HG03064 (cell line): ENCODE results near the gene HNRNPL.

Experiments
- ATAC-seq: cut with Tn5 transposase; IDR thresholded peaks from one replicate; pipeline ENCODE4 v1.9.1; 2021; ENCODE audit warnings: low read depth; ENCODE audit not compliant: unreplicated experiment

The HNRNPL gene

DNA sequence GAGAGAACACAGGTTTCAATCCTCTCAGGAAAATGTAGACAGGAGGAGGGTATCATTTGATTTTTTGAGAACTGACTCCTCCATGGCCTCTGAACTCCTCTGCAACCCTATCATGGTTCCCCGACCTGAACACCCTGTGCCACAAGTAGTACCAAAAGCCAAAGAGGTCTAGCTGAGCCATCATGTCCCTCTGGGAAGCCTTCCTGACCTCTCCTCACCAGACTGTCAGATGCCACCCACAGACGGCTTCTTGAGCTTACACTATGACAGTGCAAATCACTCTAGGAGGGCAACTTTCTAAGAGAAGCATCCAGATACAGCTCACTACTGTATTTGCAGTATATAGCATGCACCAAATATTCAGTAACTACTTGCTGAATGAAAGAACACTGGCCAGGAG lies 3.7 kb downstream of the HNRNPL start:
- ATAC-seq: no peak

DNA sequence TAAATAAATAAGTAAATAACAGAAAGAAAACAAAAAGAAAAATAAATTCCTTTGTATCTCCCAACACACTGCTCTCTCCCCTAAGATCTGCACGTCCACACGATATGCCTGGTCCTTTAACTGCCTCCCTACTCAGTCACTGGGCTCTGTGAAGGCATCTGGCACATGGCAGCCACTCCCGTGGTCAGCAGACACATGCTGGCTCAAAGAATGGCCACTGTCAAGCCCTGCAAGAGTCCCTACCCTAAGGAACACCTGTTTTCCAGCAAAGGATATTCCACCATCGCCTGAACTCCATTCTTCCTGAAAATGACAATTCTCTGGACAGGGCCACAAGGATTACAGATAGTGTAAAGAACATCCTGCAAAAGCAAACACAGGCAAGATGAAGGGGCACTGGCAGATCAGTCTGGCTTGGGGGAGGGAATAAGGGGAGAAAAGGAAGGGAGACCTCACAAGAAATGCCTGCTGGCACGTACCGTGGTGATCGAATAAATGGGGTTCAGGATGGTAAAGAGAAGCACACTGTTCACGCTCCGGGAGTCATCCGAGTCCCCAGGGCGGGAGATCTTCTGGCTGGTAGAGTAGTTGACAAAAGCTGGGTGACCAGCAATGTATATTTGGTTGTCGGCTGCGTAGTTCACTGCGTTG lies 4.3 kb downstream of the HNRNPL start:
- no peak for ATAC-seq

DNA sequence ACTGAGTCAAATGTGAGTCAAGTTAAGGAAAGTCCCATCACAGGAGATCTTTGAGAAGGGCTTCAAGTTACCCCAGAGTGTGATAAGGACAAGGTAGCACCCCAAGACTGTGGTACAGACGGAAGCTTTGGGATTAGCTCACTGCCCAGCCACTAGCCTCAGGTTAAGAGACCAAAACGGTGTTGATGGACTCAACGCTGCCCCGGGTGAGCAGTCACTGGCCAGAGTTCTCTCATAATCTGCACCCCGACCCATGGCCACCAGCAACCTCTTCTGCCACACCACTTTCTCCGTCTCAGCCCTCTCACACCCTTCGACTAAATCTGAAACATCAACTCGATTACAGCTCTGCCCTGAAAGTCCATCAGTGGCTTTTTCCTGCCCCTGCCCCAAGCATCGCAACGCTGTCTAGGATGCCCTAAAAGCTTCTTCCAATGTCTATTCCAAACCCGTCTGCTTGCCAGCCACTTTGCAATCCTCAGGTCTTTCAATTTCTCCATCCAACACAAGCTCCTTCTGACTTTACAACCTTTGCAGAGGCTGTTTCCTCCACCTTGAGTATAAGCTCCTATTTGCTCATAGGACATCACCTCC lies 5.6 kb downstream of the HNRNPL start:
- no peak for ATAC-seq

DNA sequence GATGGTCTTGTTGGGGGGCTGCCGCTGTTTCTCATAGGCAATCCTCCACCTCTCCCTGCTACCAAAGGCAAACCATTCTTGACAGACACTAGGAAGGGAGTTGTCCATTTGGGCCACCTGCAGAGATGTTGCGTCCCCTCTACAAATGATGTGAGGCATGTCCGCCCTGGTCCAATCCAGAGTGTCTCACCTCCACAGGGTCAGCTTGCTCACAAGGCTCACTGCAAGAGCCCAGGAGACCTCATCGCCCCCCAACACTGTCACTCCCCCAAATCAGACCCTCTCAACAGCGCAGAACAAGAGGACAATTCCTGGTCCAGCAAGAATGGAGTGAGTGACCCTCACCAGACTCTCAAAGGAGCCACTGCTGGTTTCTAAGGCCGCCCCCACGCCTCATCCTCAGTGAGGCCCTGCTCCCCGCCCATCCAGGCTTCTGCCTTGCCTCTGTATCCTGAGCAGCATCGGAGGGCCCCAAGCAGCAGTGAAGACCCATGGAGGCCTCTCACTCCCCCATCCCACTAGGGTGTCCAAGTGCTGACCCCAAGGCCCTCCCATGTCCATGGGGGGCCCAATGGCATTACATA lies 6.5 kb downstream of the HNRNPL start:
- no peak for ATAC-seq

DNA sequence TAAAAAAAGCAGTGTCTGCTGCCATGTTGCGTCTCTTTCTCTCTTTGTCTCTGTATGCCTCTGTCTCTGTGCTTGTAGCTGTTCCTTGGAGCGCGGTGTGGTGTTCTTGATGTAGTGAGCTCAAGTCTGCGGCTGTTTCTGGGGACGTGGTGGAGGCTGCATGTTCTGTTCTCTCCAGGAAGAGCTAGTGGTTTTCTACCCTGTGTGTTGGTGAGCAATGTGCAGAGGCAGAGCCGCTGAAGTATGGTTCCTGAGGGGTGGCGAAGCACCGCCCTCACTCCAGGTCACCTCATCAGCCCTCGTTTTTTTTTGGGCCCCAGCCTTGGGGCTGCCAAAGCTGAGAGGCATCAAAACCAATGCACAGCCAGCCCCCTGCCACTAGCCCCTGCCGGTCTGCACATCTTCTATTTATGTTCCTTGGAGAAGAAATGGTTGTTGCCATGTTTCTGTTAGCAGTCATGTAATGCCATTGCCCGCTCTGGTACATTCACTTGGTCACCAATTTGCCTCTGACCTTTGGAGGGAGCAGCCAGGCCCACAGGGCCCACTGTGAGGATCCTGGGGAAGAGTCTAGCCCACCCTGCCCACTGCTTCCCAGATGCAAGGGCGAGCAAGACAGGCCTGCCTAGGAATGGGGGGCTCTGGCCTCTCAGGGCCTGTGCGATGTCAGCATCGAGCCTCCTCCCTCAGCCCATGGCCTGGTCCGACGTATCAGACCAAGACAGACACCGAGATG lies 7.2 kb downstream of the HNRNPL start:
- ATAC-seq: no peak

DNA sequence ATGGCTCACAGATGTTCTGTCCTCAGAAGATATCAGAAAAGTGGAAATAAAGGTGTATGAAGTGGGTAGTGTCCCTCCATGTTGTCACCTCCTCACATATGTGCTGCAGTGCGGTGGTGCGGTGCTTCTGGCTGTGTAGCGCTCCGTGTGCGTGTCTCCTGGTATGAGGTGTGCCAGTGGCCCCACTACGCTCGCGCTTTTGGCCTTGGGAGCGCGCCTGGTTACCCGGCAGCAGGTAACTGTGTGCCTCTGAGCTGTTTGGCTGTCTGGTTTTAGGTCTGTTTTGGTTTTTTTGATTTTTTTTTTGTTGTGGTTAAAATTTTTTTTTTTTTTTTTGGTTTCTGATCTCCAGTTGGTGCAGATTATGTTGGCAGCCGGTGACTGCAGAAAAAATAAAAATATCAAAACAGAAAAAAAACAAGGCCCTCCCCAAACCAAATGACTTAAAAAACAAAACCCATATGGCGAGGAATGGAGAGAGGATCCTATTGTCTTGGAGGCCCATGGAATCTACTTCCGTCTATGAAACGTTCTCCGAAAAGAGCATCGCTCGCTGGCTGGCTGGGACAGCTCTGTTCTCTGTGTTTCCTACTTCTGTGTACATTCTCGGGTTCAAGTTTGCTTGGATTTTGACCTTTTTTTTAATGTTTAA lies 7.9 kb downstream of the HNRNPL start:
- ATAC-seq: no peak

DNA sequence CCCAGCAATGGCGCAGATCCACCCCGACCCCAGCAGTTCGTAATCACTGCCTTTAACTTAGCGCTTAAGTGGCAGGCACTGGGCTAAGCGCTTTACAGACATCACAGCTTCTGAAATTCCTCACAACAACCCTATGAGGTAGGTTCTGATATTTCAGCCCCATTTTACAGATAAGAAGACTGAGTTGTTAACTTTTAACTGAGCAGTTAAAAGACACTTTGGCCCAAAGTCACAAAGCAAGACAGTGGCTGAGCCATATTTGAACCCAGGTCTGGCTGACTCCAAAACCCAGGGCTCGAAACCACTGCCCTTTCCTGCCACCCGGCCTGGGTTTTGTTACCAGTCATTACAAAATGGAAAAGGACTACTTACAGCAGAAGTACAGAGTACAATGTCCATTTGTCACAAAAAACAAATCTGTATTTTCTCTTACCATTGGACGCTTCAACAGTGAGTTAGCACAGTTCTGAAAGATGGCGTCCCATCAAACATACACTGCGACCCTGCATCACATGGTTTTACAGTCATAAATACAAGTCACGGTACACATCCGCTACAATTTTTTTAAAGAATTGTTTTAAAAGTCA lies 8.5 kb downstream of the HNRNPL start:
- no peak for ATAC-seq

DNA sequence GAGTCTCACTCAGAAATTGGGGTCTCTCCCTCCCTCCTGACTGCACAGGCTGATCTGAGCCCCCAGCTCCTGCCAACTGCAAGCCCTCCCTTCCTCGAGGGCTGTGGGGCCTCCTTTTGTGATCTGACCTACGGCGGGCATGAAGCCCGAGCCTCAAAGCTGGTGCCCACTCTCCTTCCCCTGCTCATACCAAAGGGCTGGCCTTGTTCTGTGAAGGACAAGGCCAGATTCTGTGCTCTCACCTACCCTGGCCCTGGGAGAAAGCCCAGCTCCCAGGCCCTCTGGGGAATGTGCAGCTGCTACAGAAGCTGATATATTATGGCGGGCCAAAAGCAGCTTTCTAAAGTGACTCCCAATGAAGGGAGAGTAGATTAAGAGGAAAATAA lies 9.2 kb downstream of the HNRNPL start:
- no peak for ATAC-seq

DNA sequence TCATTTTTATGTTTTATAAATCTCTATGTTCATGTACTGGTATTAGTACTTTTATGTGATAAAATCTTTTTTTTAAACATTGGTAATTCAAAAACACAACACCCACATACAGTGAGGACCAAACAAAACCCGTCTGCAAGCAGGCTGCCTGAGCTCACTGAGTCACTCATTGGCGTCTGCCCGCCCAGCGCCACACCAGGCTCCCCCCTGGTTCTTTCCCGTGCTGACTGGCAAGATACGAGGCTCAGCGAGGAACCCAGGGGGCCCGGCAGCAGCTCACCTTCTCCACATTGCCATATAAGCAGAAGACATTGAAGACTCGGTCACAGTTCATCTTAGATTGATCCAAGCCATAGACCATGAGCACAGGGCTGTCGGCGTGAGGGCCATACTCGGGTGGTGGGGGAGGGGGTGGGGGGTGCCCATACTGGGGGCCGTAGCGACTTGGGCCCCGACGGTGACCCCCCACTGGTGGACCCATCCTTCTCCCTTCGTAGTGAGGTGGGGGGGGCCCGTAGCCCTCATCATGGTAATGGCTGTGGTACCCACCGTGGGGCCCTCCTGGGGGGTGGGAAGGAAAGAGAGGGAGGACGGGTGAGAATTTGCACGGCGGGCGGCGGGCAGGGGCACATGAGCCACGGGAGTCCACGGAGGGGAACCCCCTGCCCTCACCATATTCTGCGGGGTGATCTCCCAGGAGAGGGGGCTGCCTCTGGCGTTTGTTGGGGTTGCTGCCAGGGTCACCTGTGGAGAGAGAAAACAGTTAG lies 9.8 kb downstream of the HNRNPL start:
- no peak for ATAC-seq

DNA sequence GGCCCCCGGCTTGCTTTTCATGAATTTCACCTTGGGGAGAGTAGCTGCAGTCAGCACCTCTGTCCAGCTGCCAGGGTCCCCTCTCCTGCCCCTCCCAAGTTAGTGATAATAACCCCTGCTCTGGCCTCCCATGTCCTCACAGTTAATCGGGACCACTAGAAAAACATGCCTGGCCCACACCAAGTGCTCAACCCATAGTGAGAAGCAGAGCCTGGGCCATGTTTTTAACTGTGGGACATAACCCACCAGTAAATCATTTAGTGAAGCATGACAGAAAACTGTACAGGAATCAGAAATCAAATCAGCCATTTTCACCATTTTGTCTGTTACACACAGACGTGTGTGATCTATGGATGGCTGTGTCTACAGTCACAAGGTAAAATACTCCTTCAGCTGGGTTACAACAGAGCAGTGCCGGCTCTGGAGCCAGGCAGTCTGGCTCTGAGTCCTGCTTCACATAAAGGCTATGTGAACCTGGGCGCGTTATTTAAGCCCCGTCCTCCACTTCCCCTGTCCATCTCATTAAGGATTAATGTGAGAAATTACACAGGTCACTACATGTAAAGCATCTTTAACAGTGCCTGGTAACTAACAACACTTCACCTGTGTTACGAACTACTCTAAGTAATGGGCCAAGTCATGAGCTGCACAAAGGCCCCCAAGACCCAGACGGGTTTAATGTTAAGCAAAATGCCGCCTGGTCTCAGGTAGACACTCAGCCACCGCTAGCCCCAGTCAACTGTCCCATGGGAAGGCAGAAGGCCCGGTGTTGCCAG lies 10.6 kb downstream of the HNRNPL start:
- no peak for ATAC-seq

DNA sequence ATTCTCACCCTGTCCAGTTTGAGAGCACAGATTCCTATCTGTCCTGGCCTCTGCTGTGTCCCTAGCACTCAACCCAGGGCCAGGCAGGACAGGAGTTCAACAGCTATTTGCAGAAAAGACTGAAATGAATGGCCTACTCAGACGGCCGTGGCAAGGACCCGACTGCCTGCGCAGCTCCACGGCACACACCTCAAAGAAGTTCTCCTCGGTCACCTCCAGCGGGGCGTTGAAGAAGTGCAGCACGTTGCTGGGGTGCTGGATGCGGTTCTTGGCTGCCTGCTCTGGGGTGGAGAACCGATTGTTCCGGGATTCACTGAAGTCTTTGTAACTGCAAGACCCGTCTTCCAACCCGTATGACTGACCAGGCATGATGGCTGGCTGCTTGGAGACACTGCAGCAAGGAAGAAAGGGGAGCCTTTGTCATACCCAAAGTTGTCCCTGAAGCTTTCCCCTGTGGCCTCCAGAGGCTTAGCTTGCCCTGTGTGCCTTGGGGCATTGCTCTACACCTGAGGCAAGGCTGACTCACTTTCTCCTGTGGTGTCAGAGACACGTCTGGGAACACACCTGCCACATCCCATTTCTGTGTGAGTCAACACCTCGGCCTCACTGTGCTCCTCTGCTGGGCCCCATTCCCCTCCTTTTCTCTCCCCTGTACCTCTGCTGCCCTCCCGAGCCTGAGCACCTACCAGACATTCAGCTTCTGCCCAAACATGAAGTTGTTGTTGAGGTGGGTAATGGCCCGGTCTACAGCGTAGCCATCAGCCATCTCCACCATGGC lies 11.4 kb downstream of the HNRNPL start:
- no peak for ATAC-seq

DNA sequence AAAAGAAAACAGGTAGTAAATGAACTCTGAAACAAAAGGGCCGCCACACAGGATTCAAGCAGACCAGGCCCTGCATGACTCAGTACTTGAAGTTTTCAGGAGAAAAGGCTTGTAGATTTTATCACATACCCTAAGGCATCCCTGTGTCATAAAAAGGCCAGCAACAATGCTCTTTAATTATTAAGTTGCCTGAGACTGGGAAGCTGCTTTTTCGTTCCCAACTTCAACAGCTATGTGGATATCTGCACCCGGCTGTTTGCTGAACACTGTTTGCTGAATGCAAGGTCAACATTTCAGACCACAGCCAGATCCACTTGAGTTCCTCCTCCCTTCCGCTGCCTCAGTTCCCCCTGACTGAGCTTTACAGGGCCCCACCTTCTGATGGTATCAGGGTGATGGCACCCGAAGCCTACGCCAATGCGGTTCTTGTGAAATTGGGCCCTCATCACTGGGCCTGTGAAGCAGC lies 12.1 kb downstream of the HNRNPL start:
- ATAC-seq: no peak

DNA sequence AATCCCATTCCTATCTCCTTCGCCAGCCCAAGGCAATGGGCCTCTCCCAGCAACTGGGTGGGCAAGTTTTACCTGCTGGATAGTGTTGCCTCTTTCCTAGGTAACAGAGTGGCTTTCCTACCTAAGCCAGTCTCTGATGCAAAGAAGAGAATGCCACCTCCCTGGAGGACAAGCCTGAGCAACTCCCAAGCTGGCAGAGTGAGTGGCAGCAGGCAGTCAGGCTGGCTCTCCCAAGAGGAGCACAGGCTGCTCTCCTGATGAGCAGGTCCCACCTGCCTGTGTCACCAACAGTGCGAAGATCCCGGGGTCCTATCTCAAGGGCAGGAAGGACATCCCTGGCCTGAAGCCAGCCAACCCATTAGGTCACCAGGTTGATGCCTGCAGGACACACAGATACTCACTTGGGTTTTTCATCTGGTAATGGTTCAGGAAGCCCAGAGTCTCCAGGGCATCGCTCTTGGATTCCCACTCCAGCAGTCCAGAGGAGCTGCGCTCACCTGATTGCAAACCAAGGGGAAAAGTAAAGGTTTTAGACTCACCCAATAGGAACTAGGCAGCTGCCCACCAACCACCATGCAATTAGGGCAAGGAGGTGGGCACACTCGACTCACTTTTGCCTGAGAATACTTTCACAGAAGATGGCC lies 12.7 kb downstream of the HNRNPL start:
- ATAC-seq: no peak

DNA sequence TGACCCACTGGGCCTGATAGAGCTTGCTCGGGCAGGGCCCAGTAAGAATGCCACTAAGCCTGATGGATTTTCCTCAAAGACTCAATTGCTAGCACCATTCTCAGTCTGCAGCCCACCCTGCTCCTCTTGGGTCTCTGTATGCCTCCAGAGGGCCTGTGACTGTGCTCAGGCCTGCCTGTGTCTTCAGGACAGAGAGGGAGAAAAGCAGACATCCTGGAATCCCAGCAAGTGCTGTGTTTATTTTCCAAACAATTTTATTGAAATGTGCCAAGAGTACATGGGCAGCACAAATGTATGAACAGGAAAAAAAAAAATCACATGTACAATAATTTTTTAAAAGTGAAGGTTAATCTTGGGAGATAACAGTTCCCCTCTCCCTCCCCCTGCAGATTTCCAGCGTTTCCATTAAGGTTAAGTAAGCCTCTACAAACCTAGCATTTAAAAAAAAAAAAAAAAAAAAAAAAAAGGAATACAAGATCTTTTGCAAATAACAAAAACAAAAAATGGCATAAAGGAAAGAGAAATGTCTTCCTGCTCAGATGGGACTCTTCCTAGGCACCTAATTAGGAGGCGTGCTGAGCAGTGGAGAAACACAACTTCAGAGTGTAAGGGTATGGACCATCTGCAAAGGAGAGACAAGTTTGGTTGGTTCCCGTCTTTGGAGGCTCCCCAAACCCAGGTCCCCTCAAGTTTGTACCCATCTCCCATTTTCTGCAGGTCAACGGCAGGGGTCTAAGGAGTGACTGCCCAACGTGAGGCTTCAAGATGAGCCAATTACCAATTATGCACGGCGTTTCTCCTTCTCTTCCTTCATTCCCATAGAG lies 13.4 kb downstream of the HNRNPL start:
- ATAC-seq: no peak

DNA sequence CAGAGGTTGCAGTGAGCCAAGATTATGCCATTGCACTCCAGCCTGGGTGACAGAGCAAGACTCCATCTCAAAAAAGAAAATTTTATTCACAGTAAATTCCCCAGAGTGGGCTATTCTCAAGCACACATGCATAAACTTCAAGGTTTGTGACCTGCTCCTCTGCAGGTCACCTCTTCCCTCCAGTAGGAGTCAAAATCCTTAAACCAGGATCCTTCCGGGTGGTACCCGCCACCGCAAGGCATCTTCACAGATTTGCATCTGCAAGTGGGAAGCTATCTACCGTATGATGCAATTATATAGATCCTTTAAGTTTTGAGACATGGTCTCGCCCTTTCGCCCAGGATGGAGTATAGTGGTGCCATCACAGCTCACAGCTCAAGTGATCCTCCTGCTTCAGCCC lies 15.2 kb downstream of the HNRNPL start:
- no peak for ATAC-seq

DNA sequence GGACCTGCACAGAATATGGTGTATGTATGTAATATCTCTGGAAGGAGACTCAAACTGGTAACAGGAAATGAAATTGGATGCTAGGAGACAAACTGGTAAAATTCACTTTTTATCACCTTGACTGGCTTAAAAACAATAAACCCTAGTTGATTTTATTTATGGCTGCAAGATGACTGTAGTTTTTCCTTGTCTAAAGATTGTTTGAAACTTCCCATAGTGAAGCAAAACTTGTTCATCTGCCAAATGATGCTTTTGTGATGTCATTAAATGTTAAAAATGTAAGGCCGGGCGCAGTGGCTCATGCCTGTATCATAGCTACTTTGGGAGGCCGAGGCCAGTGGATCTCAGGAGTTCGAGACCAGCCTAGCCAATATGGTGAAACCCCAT lies 15.7 kb downstream of the HNRNPL start:
- ATAC-seq: no peak

DNA sequence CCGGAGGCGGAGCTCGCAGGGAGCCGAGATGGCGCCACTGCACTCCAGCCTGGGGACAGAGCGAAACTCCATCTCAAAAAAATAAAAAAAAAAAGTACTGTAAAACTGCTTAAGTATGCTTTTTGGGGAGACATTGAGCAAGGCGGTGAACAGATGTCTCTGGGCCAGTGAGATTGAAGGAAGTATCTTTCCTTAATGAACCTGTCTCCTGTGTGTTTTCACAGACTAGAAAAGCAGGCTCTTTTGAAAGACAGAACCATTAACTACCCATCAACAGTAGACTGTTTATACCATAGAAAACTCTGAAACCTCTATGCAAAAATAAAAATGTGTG lies 16.7 kb downstream of the HNRNPL start:
- no peak for ATAC-seq
